IMR-90 (cell line): ENCODE measurements around the gene SLC4A4.

Experiments used
- ELK1 ChIP-seq: fragments of 150-350 bp; IDR thresholded peaks from 2 replicates; pipeline ENCODE4 v1.6.1; 2016; ENCODE audit warnings: low read depth, mild to moderate bottlenecking, low read length, moderate library complexity, borderline replicate concordance
- MXI1 ChIP-seq: IDR thresholded peaks from 2 replicates; pipeline ENCODE4 v1.6.1; 2012; ENCODE audit warnings: low read depth, mild to moderate bottlenecking, low read length, moderate library complexity, borderline replicate concordance
- POLR2A ChIP-seq: IDR thresholded peaks from 2 replicates; pipeline ENCODE4 v1.6.1; 2012; ENCODE audit warnings: mild to moderate bottlenecking, low read depth, low read length
- RAD21 ChIP-seq: IDR thresholded peaks from 2 replicates; pipeline ENCODE4 v1.6.1; 2012; ENCODE audit warnings: low read length, improper control_type of control experiment
- RCOR1 ChIP-seq: IDR thresholded peaks from 2 replicates; pipeline ENCODE4 v1.6.1; 2012; ENCODE audit warnings: mild to moderate bottlenecking, low read length, improper control_type of control experiment; ENCODE audit not compliant: insufficient replicate concordance
- TF ChIP-seq, protein P1 (sequence below): conservative IDR thresholded peaks from 2 replicates; pipeline ENCODE4 v1.5.1; 2012; ENCODE audit warnings: mild to moderate bottlenecking, low read depth, low read length, improper control_type of control experiment

GRCh38 chr4:71468116-71468710 lies 129.4 kb downstream of the SLC4A4 start:
- TF ChIP-seq, protein P1, sequence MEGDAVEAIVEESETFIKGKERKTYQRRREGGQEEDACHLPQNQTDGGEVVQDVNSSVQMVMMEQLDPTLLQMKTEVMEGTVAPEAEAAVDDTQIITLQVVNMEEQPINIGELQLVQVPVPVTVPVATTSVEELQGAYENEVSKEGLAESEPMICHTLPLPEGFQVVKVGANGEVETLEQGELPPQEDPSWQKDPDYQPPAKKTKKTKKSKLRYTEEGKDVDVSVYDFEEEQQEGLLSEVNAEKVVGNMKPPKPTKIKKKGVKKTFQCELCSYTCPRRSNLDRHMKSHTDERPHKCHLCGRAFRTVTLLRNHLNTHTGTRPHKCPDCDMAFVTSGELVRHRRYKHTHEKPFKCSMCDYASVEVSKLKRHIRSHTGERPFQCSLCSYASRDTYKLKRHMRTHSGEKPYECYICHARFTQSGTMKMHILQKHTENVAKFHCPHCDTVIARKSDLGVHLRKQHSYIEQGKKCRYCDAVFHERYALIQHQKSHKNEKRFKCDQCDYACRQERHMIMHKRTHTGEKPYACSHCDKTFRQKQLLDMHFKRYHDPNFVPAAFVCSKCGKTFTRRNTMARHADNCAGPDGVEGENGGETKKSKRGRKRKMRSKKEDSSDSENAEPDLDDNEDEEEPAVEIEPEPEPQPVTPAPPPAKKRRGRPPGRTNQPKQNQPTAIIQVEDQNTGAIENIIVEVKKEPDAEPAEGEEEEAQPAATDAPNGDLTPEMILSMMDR = no peak
- TF ChIP-seq RAD21 (no peak), POLR2A (no peak), RCOR1 (no peak), ELK1 (no peak), MXI1 (no peak)
